Right lobe of liver (tissue), 6 donors: ENCODE measurements around the gene LAIR2. TPM values are rescaled to one million over a fixed set of nuclear protein-coding genes. Genes with fewer than 3 reads are reported as not detected.
A peak's percentile ranks its signal among the peaks of the same experiment; 100 is the strongest.

ENCODE experiments used
- ATAC-seq, 4 donors: fragments of 200-7000 bp; cut with Tn5 transposase; one replicate each; pipeline ENCODE4 v1.9.1; 2020; ENCODE audit warnings: mild to moderate bottlenecking in 4 of 4, moderate library complexity in 4 of 4
- DNase-seq, 3 donors: peaks; one replicate each; pipeline ENCODE4 v3.0.0-alpha.2; 2020
- H3K27ac ChIP-seq, 3 donors: fragments of 200-600 bp; one replicate each; pipeline ENCODE4 v1.8.0; 2022
- H3K27me3 ChIP-seq, 2 donors: fragments of 200-600 bp; one replicate each; pipeline ENCODE4 v1.8.0; 2022
- H3K36me3 ChIP-seq, 4 donors: fragments of 200-600 bp; sonication (generic) in 1 of 4; one replicate each; pipeline versions ENCODE4 v1.5.1 to v1.8.0; 2017 to 2022; ENCODE audit warnings: control low read depth in 1 of 4
- H3K4me1 ChIP-seq, 4 donors: fragments of 200-600 bp; sonication (generic) in 1 of 4; one replicate each; pipeline versions ENCODE4 v1.5.1 to v1.8.0; 2017 to 2022; ENCODE audit warnings: control low read depth in 1 of 4
- H3K4me3 ChIP-seq, 3 donors: fragments of 200-600 bp; one replicate each; pipeline ENCODE4 v1.8.0; 2022
- H3K9me3 ChIP-seq, 4 donors: fragments of 200-600 bp; sonication (generic) in 1 of 4; one replicate each; pipeline versions ENCODE4 v1.5.1 to v1.8.0; 2017 to 2022; ENCODE audit warnings: control low read depth in 1 of 4
- CTCF ChIP-seq, 4 donors: fragments of 200-600 bp in 3 of 4; fragments of 450-650 bp in 1 of 4; IDR thresholded peaks; one replicate each; pipeline versions ENCODE4 v1.5.1 to v1.8.0; 2016 to 2022; ENCODE audit warnings: antibody characterized with exemption in 4 of 4, mild to moderate bottlenecking in 2 of 4
- POLR2A ChIP-seq: fragments of 450-650 bp; IDR thresholded peaks from one replicate; pipeline ENCODE4 v1.6.1; 2017; ENCODE audit warnings: antibody characterized with exemption, mild to moderate bottlenecking
- WGBS: methylation state at CpG from one replicate; pipeline ENCODE4 v1.1.6; 2018; ENCODE audit warnings: low coverage, low lambda C conversion rate; ENCODE audit not compliant: insufficient coverage; ENCODE audit errors: missing lambda C conversion rate; 5-methylcytosine and 5-hydroxymethylcytosine counted together
- intact Hi-C, 2 donors: fragments of 100-400 bp; cut with DNase I; formaldehyde crosslinking; loops; one replicate each; pipeline versions ENCODE4 v1.11.2 to v1.14.1; 2022
- total RNA-seq, 6 experiments: library from RNA; depleted of rRNA in 2 of 6; stranded (reverse); fragments of >200 nt in 2 of 6; fragmentation: NEBNext Ultra II Directional in 3 of 6; extraction: Animal tissue kit (Norgen Biotek cat#: 25700) in 3 of 6; gene quantifications; one replicate each; pipeline versions ENCODE4 v1.1.0 to v1.2.4, GENCODE V29; 2016 to 2023
- donor health status: DM: no; HTN: yes; CAD: no.
- donor health status: DM: no; HTN: no; CAD: no.
- donor health status: DM: no; HTN: no; CAD: no.
- donor health status: DM: no; HTN: yes; CAD: no.
- donor health status: DM: no; HTN: yes; CAD: no.

LAIR2 gene
- total RNA-seq, 6 experiments from 2014 or later: 0.38 TPM; not detected in 5

GRCh38 chr19:54462047-54462654 is 40.5 kb upstream of the LAIR2 start:
- intact Hi-C loops: no loop called here
- Histone ChIP-seq H3K27ac (peak overlapping the region in 2 of 3 donors; percentile 91 to 95), H3K9me3 (no peaks in the 10 kb centered on the region), H3K27me3 (no peaks in the 10 kb centered on the region), H3K4me1 (peaks cover 0 to 12% (median 5%) of the 10 kb centered on the region in 4 donors), H3K4me3 (peak overlapping the region; percentile 42 to 72 (median 66)), H3K36me3 (peaks cover 16 to 49% (median 28%) of the 10 kb centered on the region in 4 donors)
- 20% methylated on average over 1 of the region's 15 CpGs for WGBS
- no peak for ATAC-seq
- peak in 1 of 3 donors; percentile 63 for DNase-seq
- TF ChIP-seq CTCF (IDR thresholded peaks at IDR 0.05): no peak
- no peak for TF ChIP-seq POLR2A

- intact Hi-C loops: no loop called here
- TF ChIP-seq POLR2A (no peak), CTCF (IDR thresholded peaks at IDR 0.05) (peak in 2 of 4 donors; percentile 15 to 19)
- Histone ChIP-seq H3K9me3 (no peaks in the 10 kb centered on the region), H3K27me3 (no peaks in the 10 kb centered on the region), H3K4me3 (peak overlapping the region; percentile 42 to 72 (median 66)), H3K36me3 (peaks cover 13 to 42% (median 22%) of the 10 kb centered on the region in 4 donors), H3K4me1 (peaks cover 0 to 12% (median 5%) of the 10 kb centered on the region in 4 donors), H3K27ac (peak overlapping the region; percentile 83 to 95 (median 91))
- WGBS: no CpG with 5 or more reads among the region's 91 CpGs
- DNase-seq: peak; percentile 77 to 83 (median 80)
- ATAC-seq: peak; percentile 7 to 32 (median 20)
Observed at GRCh38 chr19:54462655-54463530, 39.7 kb upstream of the LAIR2 start.

GRCh38 chr19:54463531-54464043 is 39.0 kb upstream of the LAIR2 start, which contains the start of gene LENG9:
Gene LENG9 (minus strand): TSS chr19:54463778. CDS start chr19:54463526, 252 bp downstream.
- TF ChIP-seq POLR2A (peak; percentile 96), CTCF (IDR thresholded peaks at IDR 0.05) (no peak)
- 0% methylated on average over 6 of the region's 41 CpGs for WGBS
- DNase-seq (peak; percentile 98 to 99 (median 99)), ATAC-seq (peak; percentile 70 to 77 (median 74))
- Histone ChIP-seq H3K4me3 (peak within 1 kb of the TSS; percentile 42 to 72 (median 66)), H3K4me1 (peaks cover 0 to 12% (median 5%) of the 10 kb centered on the region in 4 donors), H3K27me3 (no peaks in the 10 kb centered on the region), H3K9me3 (no peaks in the 10 kb centered on the region), H3K36me3 (peaks cover 8 to 35% (median 16%) of the 10 kb centered on the region in 4 donors), H3K27ac (peak within 1 kb of the TSS; percentile 83 to 95 (median 91))
- intact Hi-C loops: no loop called here

- peaks cover 0 to 12% (median 5%) of the 10 kb centered on the region in 4 donors for H3K4me1 ChIP-seq
- peak overlapping the region; percentile 20 to 72 (median 66) for H3K4me3 ChIP-seq
- intact Hi-C loops: no loop called here
- WGBS: 1% methylated on average over 26 of the region's 26 CpGs
- TF ChIP-seq CTCF (IDR thresholded peaks at IDR 0.05): no peak
- no peak for TF ChIP-seq POLR2A
- H3K36me3 ChIP-seq: peaks cover 5 to 29% (median 12%) of the 10 kb centered on the region in 4 donors
- DNase-seq (peak; percentile 95 to 97 (median 95)), ATAC-seq (peak; percentile 65 to 72 (median 70))
- peak overlapping the region; percentile 83 to 95 (median 91) for H3K27ac ChIP-seq
- H3K27me3 ChIP-seq: no peaks in the 10 kb centered on the region
- no peaks in the 10 kb centered on the region for H3K9me3 ChIP-seq
Observed at GRCh38 chr19:54464044-54464629, 38.5 kb upstream of the LAIR2 start.
